GM18870 (cell line): ENCODE data around the gene FBXW4.

Source experiments
- ATAC-seq: cut with Tn5 transposase; IDR thresholded peaks from one replicate; pipeline ENCODE4 v1.9.1; 2021; ENCODE audit warnings: moderate library complexity; ENCODE audit not compliant: unreplicated experiment

The FBXW4 gene

DNA sequence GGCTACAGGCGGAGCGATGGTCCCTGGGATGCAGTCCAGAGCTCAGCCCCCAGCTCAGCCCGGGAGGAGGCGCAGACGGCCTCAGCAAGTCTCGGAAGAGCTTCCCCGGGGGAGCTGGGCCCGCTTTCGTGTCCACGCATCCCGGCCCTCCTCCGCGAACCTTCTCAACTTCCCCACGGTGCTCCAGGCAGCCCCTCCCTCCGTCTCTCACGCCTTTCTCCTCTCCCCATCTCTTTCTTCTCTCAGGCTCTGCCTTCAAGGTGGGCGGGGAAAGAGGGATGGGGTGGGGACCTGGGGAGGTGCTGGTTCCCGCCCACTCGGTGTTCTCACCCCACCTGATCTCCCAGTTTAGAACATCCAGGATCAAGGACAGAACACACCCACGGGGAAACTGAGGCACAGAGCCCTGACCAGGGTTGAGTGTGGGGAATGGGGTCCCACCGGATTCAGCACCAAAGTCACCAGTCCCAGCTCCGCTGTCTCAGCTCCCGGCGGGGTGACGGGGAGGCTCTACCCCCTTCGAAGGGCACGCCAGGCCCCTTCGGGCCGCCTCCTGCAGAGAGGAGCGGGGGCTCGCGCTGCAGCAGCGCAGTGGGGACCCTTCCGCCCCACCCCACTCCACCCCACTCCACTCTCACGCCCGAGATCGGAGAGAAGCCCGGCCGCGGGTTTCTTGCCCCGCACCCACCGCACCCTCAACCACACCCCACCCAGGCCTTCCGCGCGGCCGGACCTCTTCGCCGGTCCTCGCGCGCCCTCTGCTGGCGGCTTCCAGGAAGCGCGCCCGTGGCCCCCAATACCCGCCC lies 125.1 kb downstream of the FBXW4 start:
- no peak for ATAC-seq

DNA sequence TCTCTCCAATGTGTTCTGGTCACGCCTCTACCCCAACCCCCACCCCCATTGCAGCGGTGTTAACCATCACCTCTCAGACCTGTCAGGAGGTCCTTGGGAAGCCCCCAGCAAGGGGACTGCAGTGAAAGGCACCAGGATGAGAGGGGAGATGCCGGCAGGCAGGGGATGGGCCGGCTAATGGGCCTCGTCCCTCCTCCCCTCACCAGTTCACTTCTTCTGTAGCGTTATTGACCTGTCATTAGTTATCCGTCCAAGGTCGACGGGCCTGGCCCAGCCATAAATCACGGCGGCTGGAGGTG lies 125.7 kb downstream of the FBXW4 start:
- ATAC-seq = no peak

DNA sequence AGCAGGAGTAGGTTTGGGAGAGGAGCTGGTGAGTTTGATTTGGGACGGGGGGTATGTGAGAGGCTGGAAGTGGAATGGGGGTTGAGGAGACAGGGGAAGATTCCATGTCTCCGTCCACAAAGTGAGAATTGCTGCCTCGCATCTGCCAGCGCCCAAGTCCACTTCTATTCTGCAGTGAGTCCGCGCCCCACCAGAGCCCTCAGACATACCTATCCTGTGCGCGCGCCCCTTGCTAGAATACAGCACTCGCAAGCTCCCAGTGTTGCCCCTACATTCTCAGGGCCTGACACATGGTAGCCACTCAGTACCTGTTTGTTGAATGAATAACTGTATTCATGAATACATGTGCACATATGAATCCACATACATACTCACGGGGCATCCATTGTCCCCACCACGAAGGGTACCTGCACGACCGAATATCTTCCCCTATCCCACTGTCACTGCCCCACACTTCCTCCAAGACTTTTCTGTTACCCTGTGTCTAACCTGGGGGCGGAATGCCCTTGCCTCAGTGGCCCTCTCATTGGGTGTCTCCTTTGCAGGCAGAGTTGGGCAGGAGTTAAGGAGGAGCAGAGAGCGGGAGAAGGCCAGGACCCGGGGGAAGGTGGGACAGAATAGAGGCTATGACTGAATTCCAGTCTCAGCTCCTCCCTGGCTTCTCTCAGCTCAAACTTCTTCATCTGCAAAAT lies 126.8 kb downstream of the FBXW4 start:
- ATAC-seq = no peak

DNA sequence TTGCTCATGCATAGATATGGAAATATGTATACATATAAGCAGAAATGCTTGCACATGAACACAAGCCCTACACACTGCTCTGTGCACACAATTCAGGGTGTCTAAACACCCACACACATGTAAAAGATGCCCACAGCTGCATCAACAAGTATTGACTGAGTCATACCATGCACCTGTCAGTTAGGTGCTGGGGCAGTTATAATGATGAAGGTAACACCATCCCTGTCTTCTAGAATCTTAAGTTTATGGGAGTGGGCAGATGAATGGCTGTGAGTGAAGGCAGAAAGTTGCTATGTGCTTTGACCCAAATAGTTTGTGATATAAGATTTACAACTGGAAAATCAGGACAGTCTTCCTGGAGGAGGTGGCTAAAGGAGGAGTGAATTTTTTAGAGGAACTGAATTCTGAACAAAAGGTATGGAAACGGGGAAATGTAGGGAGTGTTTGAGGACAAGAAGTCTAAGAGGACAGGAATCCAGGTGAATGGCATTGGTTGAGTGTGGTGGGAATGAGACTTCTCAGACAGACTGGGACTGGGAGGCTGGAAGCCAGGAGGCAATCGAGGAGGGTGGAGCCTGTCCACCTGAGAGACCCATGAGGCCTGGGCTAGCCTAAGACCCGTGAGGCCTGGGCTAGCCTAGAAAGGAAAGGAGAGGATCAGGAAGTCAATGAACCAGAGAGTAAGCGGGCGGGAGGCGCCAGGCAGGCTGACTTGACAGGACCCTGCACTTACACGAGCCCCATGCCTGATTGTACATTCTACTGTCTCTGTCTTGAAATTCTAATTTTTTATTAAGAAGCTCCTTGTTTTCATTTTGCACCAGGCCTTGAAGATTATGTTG lies 127.6 kb downstream of the FBXW4 start:
- no peak for ATAC-seq

DNA sequence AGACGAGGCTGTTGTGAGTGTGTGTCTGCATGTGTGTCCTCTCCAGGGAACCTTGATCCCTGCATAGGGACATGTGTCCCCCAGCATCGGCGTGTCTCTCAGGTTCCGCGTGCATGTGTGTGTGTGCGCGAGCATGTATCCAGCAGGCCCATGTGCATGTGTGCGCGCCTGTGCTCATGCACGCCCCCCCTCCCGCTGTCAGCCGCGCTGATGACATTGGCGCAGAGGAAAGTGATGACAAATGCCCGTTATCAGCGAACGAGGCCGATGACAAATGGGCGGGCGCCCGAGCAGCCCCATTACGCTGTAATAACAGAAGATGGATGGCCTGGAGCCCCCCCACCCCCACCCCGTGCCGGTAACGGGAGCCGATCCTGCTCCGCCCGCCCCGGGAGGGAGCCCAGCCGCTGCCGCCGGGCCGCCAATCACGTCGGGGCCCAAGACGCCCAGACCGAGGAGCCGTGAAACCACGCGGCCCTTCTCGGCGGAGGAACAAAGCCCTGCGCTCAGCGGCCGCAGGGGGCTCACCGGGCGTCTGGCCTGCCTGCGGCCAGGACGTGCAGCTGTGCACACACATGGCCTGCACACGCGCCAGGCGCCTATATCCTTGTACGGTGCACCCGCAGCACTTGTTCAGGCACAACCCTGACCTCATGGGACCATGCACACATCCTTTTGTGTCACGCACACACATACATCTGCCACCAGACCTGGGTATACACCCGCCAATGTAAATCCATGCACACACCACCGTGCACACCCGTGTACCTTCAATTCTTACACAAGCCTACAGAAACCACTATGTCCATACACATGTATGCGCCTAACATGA lies 128.4 kb downstream of the FBXW4 start:
- ATAC-seq = no peak

DNA sequence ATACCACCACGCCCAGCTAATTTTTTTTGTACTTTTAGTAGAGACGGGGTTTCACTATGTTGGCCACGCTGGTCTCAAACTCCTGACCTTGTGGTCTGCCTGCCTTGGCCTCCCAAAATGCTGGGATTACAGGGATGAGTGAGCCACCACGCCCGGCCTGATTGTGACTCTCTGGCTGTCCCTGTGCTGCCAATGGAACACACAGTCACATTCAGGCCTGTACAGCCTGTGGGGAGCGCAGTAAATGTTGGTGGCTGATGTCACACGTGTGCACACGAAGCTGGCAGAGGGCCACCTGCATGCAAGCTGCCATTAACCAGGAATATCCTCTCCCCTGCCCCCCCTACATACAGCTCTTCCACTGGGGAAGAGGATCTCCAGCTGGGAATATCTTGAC lies 129.0 kb downstream of the FBXW4 start:
- ATAC-seq = no peak

DNA sequence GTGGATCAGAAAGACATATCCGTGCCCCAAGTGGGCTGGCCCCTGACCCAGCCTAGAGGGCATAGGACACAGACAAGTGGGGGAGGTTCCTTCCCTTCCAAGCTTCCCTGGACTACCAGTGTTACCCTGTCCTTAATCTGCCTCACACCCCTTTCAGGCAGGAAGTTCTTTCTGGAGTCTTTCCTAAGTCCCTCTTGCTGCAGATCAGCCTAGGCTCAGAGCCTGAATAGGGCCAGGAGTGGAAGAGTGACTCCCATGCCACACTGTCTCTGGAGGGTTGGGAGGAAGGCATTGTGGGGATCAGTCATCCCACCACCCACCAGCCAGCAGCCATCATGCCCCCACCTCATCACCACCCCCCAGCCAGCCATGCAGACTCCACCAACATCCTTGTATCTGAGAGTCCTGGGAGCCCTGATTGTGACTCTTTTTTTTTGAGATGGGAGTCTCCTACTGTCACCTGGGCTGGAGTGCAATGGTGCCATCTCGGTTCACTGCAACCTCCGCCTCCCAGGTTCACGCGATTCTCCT lies 129.5 kb downstream of the FBXW4 start:
- ATAC-seq = no peak

DNA sequence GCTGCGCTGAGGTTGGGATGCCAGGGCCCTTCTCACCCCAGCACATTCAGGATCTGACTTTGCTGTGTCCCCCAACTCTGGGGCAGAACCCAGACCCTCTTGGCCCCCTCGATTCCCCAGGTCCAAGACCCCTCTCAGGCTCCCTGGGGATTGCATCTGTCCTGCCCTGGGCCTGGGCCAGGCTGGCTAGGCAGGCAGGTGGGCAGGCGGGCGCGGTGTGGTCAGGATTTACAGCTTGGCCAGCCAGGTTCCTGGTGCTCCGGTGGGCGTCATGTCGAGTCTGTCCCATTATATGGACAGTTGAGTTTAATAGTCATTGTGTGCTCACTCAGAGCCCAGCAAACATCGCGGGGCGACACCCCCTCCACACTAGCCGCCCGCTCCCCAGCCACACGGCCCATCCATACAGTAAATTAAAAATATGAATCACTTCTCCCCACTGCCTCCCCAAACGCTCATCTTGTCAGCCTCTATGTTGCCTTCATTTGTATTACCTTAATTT lies 130.4 kb downstream of the FBXW4 start:
- ATAC-seq = no peak

DNA sequence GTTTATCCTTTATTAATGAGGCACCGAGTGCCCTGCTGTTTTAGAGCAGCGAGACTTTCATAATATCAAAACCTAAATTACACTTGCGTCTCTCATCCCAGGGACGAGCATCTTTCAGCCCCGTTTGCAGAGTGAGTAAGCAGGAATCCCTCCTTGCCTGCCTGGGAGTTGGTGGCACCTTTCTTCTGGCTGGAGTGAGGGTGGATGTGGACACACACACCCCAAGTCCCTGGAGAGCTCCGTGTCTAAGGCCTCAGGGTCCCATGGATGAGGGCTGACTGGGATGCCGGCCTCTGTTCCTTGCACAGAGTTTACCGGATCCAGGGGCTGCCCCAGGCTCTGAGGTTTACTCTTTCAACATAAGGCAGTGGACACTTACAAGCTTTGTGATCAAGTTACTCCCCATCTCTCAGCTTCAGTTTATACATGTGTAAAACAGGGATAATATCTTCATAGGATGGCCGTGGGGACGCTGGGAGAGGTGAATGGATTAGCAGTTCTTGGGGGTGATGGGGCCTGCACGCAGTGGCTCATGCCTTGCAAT lies 131.4 kb downstream of the FBXW4 start:
- ATAC-seq = no peak

DNA sequence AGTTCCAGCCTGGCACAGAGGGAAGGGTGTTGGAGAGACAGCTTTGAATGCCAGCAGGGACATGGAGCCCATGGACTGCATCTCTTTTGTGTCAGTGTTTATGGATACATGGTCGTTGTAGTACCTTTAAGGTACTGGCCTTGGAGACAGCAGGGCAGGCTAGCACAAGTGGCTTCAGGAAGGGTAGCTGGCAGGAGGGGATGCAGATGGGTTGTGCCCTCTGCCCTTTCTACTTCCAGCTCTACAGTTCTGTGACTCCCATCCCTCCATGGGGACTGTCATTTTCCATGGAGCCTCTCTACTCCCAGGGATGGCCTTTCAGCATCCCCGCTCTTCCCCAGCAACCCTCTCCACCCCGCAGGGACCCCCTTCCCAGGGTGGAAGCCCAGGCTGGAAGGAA lies 132.0 kb downstream of the FBXW4 start:
- ATAC-seq = no peak

DNA sequence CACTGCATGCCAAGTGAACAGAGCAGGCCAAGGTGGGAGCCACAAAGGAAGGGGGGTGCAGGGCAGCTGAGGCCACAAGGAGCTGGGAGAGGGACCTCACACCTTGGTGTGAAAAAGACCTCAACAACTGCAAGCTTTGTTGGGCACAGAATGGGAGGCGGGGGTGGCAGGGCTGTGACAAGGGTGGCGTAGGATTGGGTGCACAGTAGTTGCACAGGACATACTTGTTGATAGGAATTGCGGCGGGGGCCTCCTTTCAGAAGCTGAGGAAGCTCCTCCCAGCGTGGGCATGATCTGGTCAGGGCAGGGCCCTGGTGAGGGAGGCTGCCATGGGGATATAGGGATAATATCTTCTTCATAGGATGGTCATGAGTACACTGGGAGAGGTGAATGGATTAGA lies 132.7 kb downstream of the FBXW4 start:
- no peak for ATAC-seq

DNA sequence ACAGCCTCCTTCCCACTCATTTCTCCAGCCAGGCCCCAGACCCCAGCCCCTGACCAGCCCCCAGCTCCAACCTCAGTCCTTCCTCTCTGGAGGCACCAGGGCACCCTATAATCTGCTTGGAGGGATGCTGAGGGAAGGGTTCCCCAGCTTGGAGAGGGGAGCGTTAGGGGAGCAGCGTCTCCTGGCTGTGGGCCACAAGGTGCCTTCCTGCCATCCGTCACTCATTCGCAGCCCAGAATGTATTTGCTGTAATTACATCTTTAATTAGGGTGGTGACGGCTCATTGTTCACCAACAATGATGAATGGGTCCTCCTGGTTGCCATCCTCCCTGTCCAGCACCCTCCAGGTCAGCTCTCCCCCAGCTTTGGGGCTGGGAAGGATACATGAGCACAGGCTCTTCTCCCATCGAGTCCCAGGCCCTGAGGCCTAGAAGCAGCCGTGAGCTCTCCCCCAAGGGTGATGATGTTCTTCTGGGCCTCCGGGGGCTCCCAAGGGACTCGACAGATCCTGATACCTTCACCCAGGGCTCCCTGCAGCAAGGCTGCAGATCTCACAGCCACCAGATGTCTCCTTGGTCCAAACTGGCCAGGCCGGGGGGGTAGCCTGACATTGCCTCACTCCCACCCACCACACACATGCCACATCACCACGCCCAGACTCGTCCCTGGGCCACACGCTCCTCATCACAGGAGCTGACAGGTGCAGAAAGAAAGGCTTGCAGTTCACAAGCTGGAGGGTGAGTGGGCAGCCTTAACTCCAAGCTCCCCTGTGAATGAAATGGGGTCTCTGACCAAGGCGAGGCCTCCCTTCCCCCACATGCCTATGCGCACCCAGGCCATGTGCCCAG lies 133.7 kb downstream of the FBXW4 start:
- no peak for ATAC-seq
